PC-3 (cell line): ENCODE data around the gene MPPED1. TPM values are rescaled to one million over a fixed set of nuclear protein-coding genes. Genes with fewer than 3 reads are reported as not detected.

ENCODE experiments used
- ATAC-seq: fragments of 200-7000 bp; cut with Tn5 transposase; 2 replicates; pipeline ENCODE4 v1.9.1; 2020; ENCODE audit warnings: mild to moderate bottlenecking, moderate library complexity
- BruUV-seq: library from RNA; stranded (reverse); fragments of 400-500 nt; replicated peaks from 2 replicates; lab custom pipeline; 2021; lab: Mats Ljungman, UMichigan
- CTCF ChIA-PET: fragments of 300-600 bp; sonication (Branson Sonifier 250); formaldehyde crosslinking; loops from one replicate; lab custom pipeline; 2022; ENCODE audit warnings: antibody characterized with exemption; lab: Charles Lee
- POLR2A ChIA-PET: fragments of 300-600 bp; sonication (Branson Sonifier 250); formaldehyde crosslinking; loops from one replicate; lab custom pipeline; 2022; ENCODE audit warnings: antibody characterized with exemption; ENCODE audit not compliant: unreplicated experiment; lab: Charles Lee
- DNase-seq: peaks from one replicate; pipeline ENCODE4 v3.0.0-alpha.2; 2015
- H2AFZ ChIP-seq: fragments of 300-600 bp; sonication (generic); 2 replicates; pipeline ENCODE4 v1.6.0; 2016; ENCODE audit warnings: antibody characterized with exemption, low read length
- H3F3A ChIP-seq: fragments of 300-600 bp; sonication (generic); one replicate; pipeline ENCODE4 v1.6.0; 2017; ENCODE audit warnings: antibody characterized with exemption, low read length, control low read depth, mild to moderate bottlenecking; ENCODE audit not compliant: unreplicated experiment
- H3K27ac ChIP-seq: fragments of 300-600 bp; sonication (generic); 2 replicates; pipeline ENCODE4 v1.5.1; 2016; ENCODE audit warnings: mild to moderate bottlenecking, low read length
- H3K27me3 ChIP-seq: fragments of 300-600 bp; sonication (generic); 2 replicates; pipeline ENCODE4 v1.6.1; 2016; ENCODE audit warnings: low read length, mixed read lengths
- H3K36me3 ChIP-seq: fragments of 300-600 bp; sonication (generic); 2 replicates; pipeline ENCODE4 v1.6.1; 2016; ENCODE audit warnings: low read depth, mixed run types, low read length, mixed read lengths
- H3K4me1 ChIP-seq: fragments of 300-600 bp; sonication (generic); 2 replicates; pipeline ENCODE4 v1.5.1; 2016; ENCODE audit warnings: low read length; ENCODE audit not compliant: insufficient read depth
- H3K4me2 ChIP-seq: fragments of 300-600 bp; sonication (generic); 2 replicates; pipeline ENCODE4 v1.6.0; 2016; ENCODE audit warnings: low read length
- H3K4me3 ChIP-seq: fragments of 300-600 bp; sonication (generic); 2 replicates; pipeline ENCODE4 v1.5.1; 2016; ENCODE audit warnings: mild to moderate bottlenecking, low read length, mixed read lengths
- H3K79me2 ChIP-seq: fragments of 300-600 bp; sonication (generic); 2 replicates; pipeline ENCODE4 v1.6.1; 2017; ENCODE audit warnings: low read length, mixed read lengths
- H3K9ac ChIP-seq: fragments of 300-600 bp; sonication (generic); 2 replicates; pipeline ENCODE4 v1.6.0; 2016; ENCODE audit warnings: mild to moderate bottlenecking, low read length
- H3K9me2 ChIP-seq: fragments of 300-600 bp; sonication (generic); replicated peaks from 2 replicates; pipeline ENCODE4 v1.6.1; 2016; ENCODE audit warnings: mixed run types, low read length, mixed read lengths
- H3K9me3 ChIP-seq: fragments of 300-600 bp; sonication (generic); 2 replicates; pipeline ENCODE4 v1.6.1; 2016; ENCODE audit warnings: low read length, mixed read lengths
- H4K20me1 ChIP-seq: fragments of 300-600 bp; sonication (generic); 2 replicates; pipeline ENCODE4 v1.6.1; 2016; ENCODE audit warnings: low read length, mixed read lengths
- CTCF ChIP-seq: fragments of 300-600 bp; sonication (generic); conservative IDR thresholded peaks from 2 replicates; pipeline ENCODE4 v1.5.1; 2017; ENCODE audit warnings: antibody characterized with exemption, low read depth, mild to moderate bottlenecking, low read length
- EZH2 ChIP-seq: fragments of 300-600 bp; sonication (generic); IDR thresholded peaks from one replicate; pipeline ENCODE4 v1.6.1; 2017; ENCODE audit warnings: antibody characterized with exemption, mild to moderate bottlenecking, low read length; ENCODE audit not compliant: unreplicated experiment
- EZH2phosphoT487 ChIP-seq: fragments of 300-600 bp; sonication (generic); IDR thresholded peaks from 2 replicates; pipeline ENCODE4 v1.6.1; 2018; ENCODE audit warnings: mild to moderate bottlenecking, antibody characterized with exemption, low read length, borderline replicate concordance
- intact Hi-C: fragments of 100-400 bp; cut with micrococcal nuclease; formaldehyde crosslinking; loops from 2 replicates; pipeline ENCODE4 v1.9.0; 2023
- total RNA-seq: library from RNA; depleted of rRNA; stranded (reverse); fragments of >200 nt; gene quantifications from 2 replicates; pipeline ENCODE4 v1.2.3, GENCODE V29; 2014

MPPED1 gene
- total RNA-seq, 1 experiment from 2014 or later = not detected

- Histone ChIP-seq H3K27me3 (peaks cover 15% of the 10 kb centered on the region), H3K9me3 (no peaks in the 10 kb centered on the region), H3K79me2 (no peaks in the 10 kb centered on the region), H3K4me3 (no peak overlapping the region), H4K20me1 (no peaks in the 10 kb centered on the region), H3K27ac (no peak overlapping the region), H3K4me2 (no peak overlapping the region), H3F3A (no peaks in the 10 kb centered on the region), H3K9ac (no peak overlapping the region), H3K36me3 (no peaks in the 10 kb centered on the region), H3K9me2 (no peaks in the 10 kb centered on the region), H2AFZ (no peak overlapping the region), H3K4me1 (no peaks in the 10 kb centered on the region)
- ChIA-PET CTCF (no interaction called here), POLR2A (no interaction called here)
- no peak; the same call in 1 of the 2 replicates for ATAC-seq
- no peak for DNase-seq
- no TSS peak for BruUV-seq
- intact Hi-C loops = no loop called here
- TF ChIP-seq EZH2phosphoT487 (no peak), CTCF (no peak), EZH2 (no peak)
Observed at GRCh38 chr22:43435851-43436811, 24.3 kb downstream of the MPPED1 start.

GRCh38 chr22:43436868-43437267 is 25.1 kb downstream of the MPPED1 start:
- Histone ChIP-seq H3K27ac (no peak overlapping the region), H3F3A (no peaks in the 10 kb centered on the region), H3K79me2 (no peaks in the 10 kb centered on the region), H2AFZ (no peak overlapping the region), H3K9ac (no peak overlapping the region), H3K4me3 (no peak overlapping the region), H3K27me3 (peaks cover 8% of the 10 kb centered on the region; the same call in 1 of the 2 replicates), H3K4me1 (no peaks in the 10 kb centered on the region), H3K4me2 (no peak overlapping the region), H3K9me3 (no peaks in the 10 kb centered on the region), H3K9me2 (no peaks in the 10 kb centered on the region), H3K36me3 (no peaks in the 10 kb centered on the region), H4K20me1 (no peaks in the 10 kb centered on the region)
- intact Hi-C loops = no loop called here
- no TSS peak for BruUV-seq
- no peak for TF ChIP-seq EZH2phosphoT487
- TF ChIP-seq CTCF = no peak
- TF ChIP-seq EZH2 = no peak
- DNase-seq (no peak), ATAC-seq (no peak)
- CTCF ChIA-PET = no interaction called here
- POLR2A ChIA-PET = interaction anchor here (0.6 kb wide), 1 partner anchor 478 kb away, joined by 3 read pairs; no protein-coding TSS in a partner anchor
